HCT116 (cell line): ENCODE data around the gene UBE2E1. TPM values are rescaled to one million over a fixed set of nuclear protein-coding genes. Genes with fewer than 3 reads are reported as not detected.

ENCODE experiments used
- ATAC-seq: fragments of 200-7000 bp; cut with Tn5 transposase; 2 replicates; pipeline ENCODE4 v1.9.1; 2020; ENCODE audit warnings: mild to moderate bottlenecking, moderate library complexity
- BruUV-seq: library from RNA; stranded (reverse); fragments of 400-500 nt; replicated peaks from 2 replicates; lab custom pipeline; 2021; lab: Mats Ljungman, UMichigan
- CTCF ChIA-PET: fragments of 300-600 bp; sonication (Branson Sonifier 250); formaldehyde crosslinking; loops from one replicate; lab custom pipeline; 2021; ENCODE audit warnings: antibody characterized with exemption; lab: Charles Lee
- POLR2A ChIA-PET: fragments of 300-600, 350-600 bp; sonication (Branson Sonifier 250); formaldehyde crosslinking; loops from one replicate; lab custom pipeline; 2021; ENCODE audit warnings: antibody characterized with exemption; lab: Charles Lee
- RAD21 ChIA-PET, 2 experiments: fragments of 300-600 bp; sonication (Branson Sonifier 250); formaldehyde crosslinking; loops; one replicate each; lab custom pipeline; 2023; ENCODE audit warnings: low total read pairs in 2 of 2; ENCODE audit not compliant: uncharacterized antibody in 2 of 2, unreplicated experiment in 2 of 2, low non-redundant PET in 1 of 2; lab: Charles Lee
- DNase-seq: peaks from one replicate; pipeline ENCODE4 v3.0.0-alpha.2; 2010; ENCODE audit warnings: low read depth, low spot score
- H2AFZ ChIP-seq: fragments of 200-600 bp; shearing (Covaris generic), sonication (generic); 2 replicates; pipeline ENCODE4 v1.6.1; 2017; ENCODE audit warnings: low read depth, mixed run types, mixed read lengths, antibody characterized with exemption, low read length; ENCODE audit not compliant: poor library complexity, severe bottlenecking
- H3K27ac ChIP-seq: 2 replicates; pipeline ENCODE4 v1.5.1; 2012; ENCODE audit warnings: low read depth, low read length
- H3K27me3 ChIP-seq: fragments of 200-600 bp; sonication (generic); 2 replicates; pipeline ENCODE4 v1.6.1; 2016; ENCODE audit warnings: mixed run types, low read length, mixed read lengths; ENCODE audit not compliant: insufficient read depth
- H3K36me3 ChIP-seq, 2 experiments: fragments of 200-500 bp in 1 of 2; fragments of 200-600 bp in 1 of 2; sonication (Bioruptor generic) in 1 of 2; sonication (generic) in 1 of 2; 2 replicates each; pipeline versions ENCODE4 v1.5.1 to v1.6.1; 2014 to 2016; ENCODE audit warnings: low read length in 2 of 2, inconsistent platforms in 1 of 2, mixed read lengths in 1 of 2, mixed run types in 1 of 2; ENCODE audit not compliant: insufficient read depth in 2 of 2, control insufficient read depth in 1 of 2
- H3K4me1 ChIP-seq, 2 experiments: fragments of 200-600 bp in 1 of 2; sonication (generic) in 1 of 2; 2 replicates each; pipeline versions ENCODE4 v1.5.1 to v1.6.1; 2012 to 2017; ENCODE audit warnings: low read length in 2 of 2, inconsistent platforms in 1 of 2, mild to moderate bottlenecking in 1 of 2, mixed read lengths in 1 of 2, mixed run types in 1 of 2, moderate library complexity in 1 of 2; ENCODE audit not compliant: insufficient read depth in 2 of 2, control insufficient read depth in 1 of 2
- H3K4me2 ChIP-seq: fragments of 200-600 bp; sonication (generic); 2 replicates; pipeline ENCODE4 v1.6.1; 2017; ENCODE audit warnings: mixed run types, low read length, mixed read lengths
- H3K4me3 ChIP-seq, 2 experiments: fragments of 200-600 bp in 1 of 2; sonication (generic) in 1 of 2; replicated peaks in 1 of 2; 2 replicates each; pipeline ENCODE4 v1.5.1; 2011 to 2016; ENCODE audit warnings: low read length in 2 of 2, control low read depth in 1 of 2, low read depth in 1 of 2, mild to moderate bottlenecking in 1 of 2, mixed read lengths in 1 of 2, mixed run types in 1 of 2
- H3K79me2 ChIP-seq: fragments of 200-600 bp; sonication (generic); 2 replicates; pipeline ENCODE4 v1.6.1; 2017; ENCODE audit warnings: mild to moderate bottlenecking, mixed run types, low read length, moderate library complexity, mixed read lengths; ENCODE audit not compliant: insufficient read depth
- H3K9ac ChIP-seq: fragments of 200-600 bp; sonication (generic); 2 replicates; pipeline ENCODE4 v1.6.1; 2016; ENCODE audit warnings: low read length, mixed read lengths
- H3K9me2 ChIP-seq: fragments of 200-600 bp; sonication (generic), shearing (Covaris generic); 2 replicates; pipeline ENCODE4 v1.6.1; 2017; ENCODE audit warnings: mixed run types, mild to moderate bottlenecking, moderate library complexity; ENCODE audit not compliant: insufficient read depth
- H3K9me3 ChIP-seq, 2 experiments: fragments of 200-500 bp in 1 of 2; fragments of 200-600 bp in 1 of 2; sonication (Bioruptor generic) in 1 of 2; sonication (generic) in 1 of 2; 2 replicates each; pipeline ENCODE4 v1.6.1; 2014 to 2017; ENCODE audit warnings: low read length in 2 of 2, mixed read lengths in 2 of 2, inconsistent platforms in 1 of 2, low read depth in 1 of 2, mild to moderate bottlenecking in 1 of 2, mixed run types in 1 of 2, moderate library complexity in 1 of 2; ENCODE audit not compliant: control insufficient read depth in 1 of 2, insufficient read depth in 1 of 2
- H4K20me1 ChIP-seq: fragments of 200-600 bp; sonication (generic), shearing (Covaris generic); 2 replicates; pipeline ENCODE4 v1.6.1; 2017; ENCODE audit warnings: mixed run types, mild to moderate bottlenecking, moderate library complexity; ENCODE audit not compliant: insufficient read depth
- CBX3 ChIP-seq: IDR thresholded peaks from 2 replicates; pipeline ENCODE4 v1.6.1; 2012; ENCODE audit warnings: low read depth
- CEBPB ChIP-seq: IDR thresholded peaks from 2 replicates; pipeline ENCODE4 v1.6.1; 2012; ENCODE audit warnings: low read depth
- CTCF ChIP-seq, 3 experiments: fragments of 200-600 bp in 1 of 3; sonication (generic) in 1 of 3; IDR thresholded peaks in 2 of 3; conservative IDR thresholded peaks in 1 of 3; 2 replicates each; pipeline ENCODE4 v1.5.1; 2012 to 2017; ENCODE audit warnings: low read depth in 2 of 3, low read length in 2 of 3, antibody characterized with exemption in 1 of 3, borderline replicate concordance in 1 of 3, control low read depth in 1 of 3, mild to moderate bottlenecking in 1 of 3, mixed read lengths in 1 of 3, mixed run types in 1 of 3, moderate library complexity in 1 of 3; ENCODE audit not compliant: insufficient read depth in 1 of 3
- ELF1 ChIP-seq: IDR thresholded peaks from 2 replicates; pipeline ENCODE4 v1.6.1; 2012; ENCODE audit warnings: low read depth, borderline replicate concordance
- EZH2phosphoT487 ChIP-seq: fragments of 200-600 bp; IDR thresholded peaks from 2 replicates; pipeline ENCODE4 v1.6.1; 2018; ENCODE audit warnings: antibody characterized with exemption, borderline replicate concordance
- FOSL1 ChIP-seq: IDR thresholded peaks from 2 replicates; pipeline ENCODE4 v1.6.1; 2012; ENCODE audit warnings: low read depth
- MAX ChIP-seq: IDR thresholded peaks from 2 replicates; pipeline ENCODE4 v1.6.1; 2012
- POLR2A ChIP-seq: IDR thresholded peaks from 2 replicates; pipeline ENCODE4 v1.7.0; 2011; ENCODE audit warnings: borderline replicate concordance; ENCODE audit not compliant: insufficient read depth, insufficient read length; ENCODE audit errors: extremely low read depth
- POLR2AphosphoS5 ChIP-seq: IDR thresholded peaks from 2 replicates; pipeline ENCODE4 v1.6.1; 2011; ENCODE audit warnings: mild to moderate bottlenecking, low read depth, low read length, moderate library complexity
- SIN3A ChIP-seq: IDR thresholded peaks from 2 replicates; pipeline ENCODE4 v1.6.1; 2012; ENCODE audit warnings: low read depth
- SP1 ChIP-seq: IDR thresholded peaks from 2 replicates; pipeline ENCODE4 v1.6.1; 2012; ENCODE audit warnings: low read depth
- SRF ChIP-seq: IDR thresholded peaks from 2 replicates; pipeline ENCODE4 v1.6.1; 2012; ENCODE audit warnings: low read depth
- TCF7L2 ChIP-seq: IDR thresholded peaks from 2 replicates; pipeline ENCODE4 v1.7.0; 2011; ENCODE audit warnings: borderline replicate concordance, inconsistent platforms; ENCODE audit not compliant: insufficient read depth, insufficient read length; ENCODE audit errors: extremely low read depth
- ZBTB33 ChIP-seq: IDR thresholded peaks from 2 replicates; pipeline ENCODE4 v1.6.1; 2011; ENCODE audit warnings: mild to moderate bottlenecking, low read length, moderate library complexity; ENCODE audit not compliant: insufficient replicate concordance; ENCODE audit errors: extremely low read depth
- ZFX ChIP-seq: fragments of 450-650 bp; IDR thresholded peaks from 2 replicates; pipeline ENCODE4 v1.6.1; 2017
- intact Hi-C: fragments of 100-400 bp; cut with micrococcal nuclease; formaldehyde crosslinking; loops from 2 replicates; pipeline ENCODE4 v1.10.0; 2022
- total RNA-seq: library from RNA; stranded (reverse); gene quantifications from one replicate; pipeline ENCODE4 v1.2.1, GENCODE V29; 2021; ENCODE audit not compliant: unreplicated experiment

The UBE2E1 gene
- total RNA-seq, 1 experiment from 2014 or later = 75.1 TPM

- Histone ChIP-seq H3K27me3 (no peaks in the 10 kb centered on the region), H3K36me3 (peaks cover 21 to 24% of the 10 kb centered on the region in 2 experiments; a peak in 3 of 4 replicates), H3K4me3 (no peak overlapping the region), H3K9me3 (no peaks in the 10 kb centered on the region), H3K27ac (no peak overlapping the region), H3K9me2 (no peaks in the 10 kb centered on the region), H3K4me1 (peaks cover 0 to 1% of the 10 kb centered on the region in 2 experiments; a peak in 3 of 4 replicates), H4K20me1 (no peaks in the 10 kb centered on the region), H3K4me2 (no peak overlapping the region), H3K9ac (no peak overlapping the region), H3K79me2 (peaks cover 21% of the 10 kb centered on the region), H2AFZ (no peak overlapping the region)
- CTCF ChIA-PET = no interaction called here
- DNase-seq (no peak), ATAC-seq (no peak)
- TF ChIP-seq POLR2A (no peak), TCF7L2 (no peak), FOSL1 (no peak), ZFX (no peak), EZH2phosphoT487 (no peak), ELF1 (no peak), POLR2AphosphoS5 (no peak), MAX (no peak), CTCF (IDR thresholded peaks at IDR 0.05 in 2 of 3, conservative IDR thresholded peaks at IDR 0.05 in 1 of 3; ENCODE audit: borderline replicate concordance in 1 of 3, insufficient read depth in 1 of 3, low read depth in 2 of 3, low read length in 2 of 3) (no peak), SRF (no peak), SP1 (no peak), SIN3A (no peak), ZBTB33 (no peak), CBX3 (no peak), CEBPB (no peak)
- no TSS peak for BruUV-seq
- intact Hi-C loops = no loop called here
- RAD21 ChIA-PET = no interaction called here
- POLR2A ChIA-PET = interaction anchor here (1.4 kb wide), 1 partner anchor 23 kb away, joined by 4 read pairs; the partner anchor contains the start of genes NKIRAS1 and RPL15
These were observed 88.7 kb downstream of the UBE2E1 start for GRCh38 chr3:23894254-23895061.
